ENCODE data around the gene HJV. TPM values are rescaled to one million over a fixed set of nuclear protein-coding genes. Genes with fewer than 3 reads are reported as not detected.

Gene HJV
- total RNA-seq, 2 donors from 2014 or later = not detected

DNA sequence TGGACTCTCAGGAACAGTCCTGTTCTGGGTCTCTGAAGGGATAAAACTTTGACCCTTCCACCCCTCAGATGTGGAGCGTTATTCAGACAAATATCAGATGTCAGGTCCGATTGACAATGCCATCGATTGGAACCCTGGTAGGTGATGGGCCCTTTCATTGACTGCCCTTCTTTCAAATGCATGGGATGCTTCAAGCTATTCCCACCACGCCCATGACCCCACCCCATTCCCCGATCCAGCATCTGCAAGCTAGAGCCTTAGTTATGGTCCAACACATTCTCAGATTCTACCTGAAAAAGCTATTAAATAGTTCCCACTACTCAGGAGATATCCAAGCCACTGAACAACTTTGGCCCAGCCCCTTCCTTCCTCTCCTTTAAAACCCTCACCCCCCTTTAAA is 44.5 kb downstream of the HJV start:
- no peak overlapping the region for H3K4me3 ChIP-seq
- peak overlapping the region; percentile 43 to 98 for H3K27ac ChIP-seq
- peaks cover 42 to 48% of the 10 kb centered on the region in 2 donors for H3K4me1 ChIP-seq (ENCODE audit: control insufficient read depth in 1 of 2, low read depth in 2 of 2)
- H3K36me3 ChIP-seq = no peaks in the 10 kb centered on the region
- DNase-seq (ENCODE audit: low spot score) = no peak
- ATAC-seq (ENCODE audit: insufficient number of reproducible peaks, low FRiP score, low read depth) = no peak
- H3K27me3 ChIP-seq (replicated peaks; ENCODE audit: insufficient read depth) = no peaks in the 10 kb centered on the region
- TF ChIP-seq, protein P1, sequence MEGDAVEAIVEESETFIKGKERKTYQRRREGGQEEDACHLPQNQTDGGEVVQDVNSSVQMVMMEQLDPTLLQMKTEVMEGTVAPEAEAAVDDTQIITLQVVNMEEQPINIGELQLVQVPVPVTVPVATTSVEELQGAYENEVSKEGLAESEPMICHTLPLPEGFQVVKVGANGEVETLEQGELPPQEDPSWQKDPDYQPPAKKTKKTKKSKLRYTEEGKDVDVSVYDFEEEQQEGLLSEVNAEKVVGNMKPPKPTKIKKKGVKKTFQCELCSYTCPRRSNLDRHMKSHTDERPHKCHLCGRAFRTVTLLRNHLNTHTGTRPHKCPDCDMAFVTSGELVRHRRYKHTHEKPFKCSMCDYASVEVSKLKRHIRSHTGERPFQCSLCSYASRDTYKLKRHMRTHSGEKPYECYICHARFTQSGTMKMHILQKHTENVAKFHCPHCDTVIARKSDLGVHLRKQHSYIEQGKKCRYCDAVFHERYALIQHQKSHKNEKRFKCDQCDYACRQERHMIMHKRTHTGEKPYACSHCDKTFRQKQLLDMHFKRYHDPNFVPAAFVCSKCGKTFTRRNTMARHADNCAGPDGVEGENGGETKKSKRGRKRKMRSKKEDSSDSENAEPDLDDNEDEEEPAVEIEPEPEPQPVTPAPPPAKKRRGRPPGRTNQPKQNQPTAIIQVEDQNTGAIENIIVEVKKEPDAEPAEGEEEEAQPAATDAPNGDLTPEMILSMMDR (IDR thresholded peaks at IDR 0.05) = no peak
- no peaks in the 10 kb centered on the region for H3K9me3 ChIP-seq

DNA sequence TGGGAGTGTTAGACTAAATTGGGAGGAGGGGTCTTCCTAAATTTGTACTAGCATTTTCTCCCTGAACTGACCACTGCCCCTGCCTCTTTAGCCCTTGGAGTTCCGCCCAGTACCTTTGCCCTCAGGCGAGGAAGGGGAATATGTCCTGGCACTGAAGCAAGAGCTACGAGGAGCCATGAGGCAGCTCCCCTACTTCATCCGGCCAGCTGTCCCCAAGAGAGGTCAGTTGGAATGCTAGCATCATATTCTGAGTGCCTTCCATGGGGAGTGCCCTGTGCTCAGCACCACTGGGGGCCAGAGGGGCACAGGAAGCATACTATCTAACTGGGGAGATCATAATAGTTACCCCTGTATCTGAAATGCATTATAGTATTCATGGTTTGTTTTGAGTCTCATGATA is 46.3 kb downstream of the HJV start:
- Histone ChIP-seq H3K27ac (no peak overlapping the region), H3K27me3 (replicated peaks; ENCODE audit: insufficient read depth) (no peaks in the 10 kb centered on the region), H3K4me1 (ENCODE audit: control insufficient read depth in 1 of 2, low read depth in 2 of 2) (peaks cover 24 to 30% of the 10 kb centered on the region in 2 donors), H3K36me3 (no peaks in the 10 kb centered on the region), H3K4me3 (no peak overlapping the region), H3K9me3 (no peaks in the 10 kb centered on the region)
- DNase-seq (ENCODE audit: low spot score) (no peak), ATAC-seq (ENCODE audit: insufficient number of reproducible peaks, low FRiP score, low read depth) (no peak)
- TF ChIP-seq, protein P1 (IDR thresholded peaks at IDR 0.05) = no peak

DNA sequence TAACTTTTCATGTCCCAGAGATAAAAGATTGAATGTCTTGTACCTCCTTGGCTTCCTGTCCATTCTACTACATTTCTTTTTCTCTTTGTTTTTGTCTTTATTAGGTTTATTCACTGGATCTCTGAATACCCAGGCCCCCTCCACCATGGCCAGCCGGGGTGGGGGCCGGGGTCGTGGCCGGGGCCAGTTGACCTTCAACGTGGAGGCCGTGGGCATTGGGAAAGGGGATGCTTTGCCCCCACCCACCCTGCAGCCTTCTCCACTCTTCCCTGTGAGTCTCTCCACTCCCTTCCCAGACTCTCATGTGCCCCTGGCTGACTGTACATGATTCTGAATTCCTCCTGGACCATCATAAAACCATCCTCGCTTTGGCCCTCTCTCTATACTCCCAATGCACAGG is 46.8 kb downstream of the HJV start:
- DNase-seq (ENCODE audit: low spot score) = no peak
- H3K4me1 ChIP-seq (ENCODE audit: control insufficient read depth in 1 of 2, low read depth in 2 of 2) = peaks cover 19 to 25% of the 10 kb centered on the region in 2 donors
- no peak overlapping the region for H3K27ac ChIP-seq
- no peak overlapping the region for H3K4me3 ChIP-seq
- TF ChIP-seq, protein P1 (IDR thresholded peaks at IDR 0.05) = no peak
- no peaks in the 10 kb centered on the region for H3K27me3 ChIP-seq (replicated peaks; ENCODE audit: insufficient read depth)
- ATAC-seq (ENCODE audit: insufficient number of reproducible peaks, low FRiP score, low read depth) = no peak
- H3K36me3 ChIP-seq = no peaks in the 10 kb centered on the region
- H3K9me3 ChIP-seq = no peaks in the 10 kb centered on the region

DNA sequence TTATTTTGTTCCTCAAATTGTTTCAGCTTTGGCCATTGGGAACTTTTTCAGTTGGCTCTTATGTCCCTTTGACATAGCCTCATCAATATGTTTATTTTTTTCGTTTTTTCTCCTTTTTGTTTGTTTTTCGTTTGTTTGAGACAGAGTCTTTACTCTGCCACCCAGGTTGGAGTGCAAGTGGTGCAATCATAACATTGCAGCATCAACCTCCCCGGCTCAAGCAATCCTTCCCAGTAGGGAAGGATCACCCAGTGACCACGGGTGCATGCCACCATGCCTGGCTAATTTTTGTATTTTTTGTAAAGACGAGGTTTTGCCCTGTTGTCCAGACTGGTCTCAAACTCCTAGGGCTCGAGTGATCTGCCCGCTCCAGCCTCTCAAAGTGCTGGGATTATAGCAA is 49.0 kb downstream of the HJV start:
- ATAC-seq (ENCODE audit: insufficient number of reproducible peaks, low FRiP score, low read depth) = no peak
- TF ChIP-seq, protein P1 (IDR thresholded peaks at IDR 0.05) = no peak
- H3K4me3 ChIP-seq = no peak overlapping the region
- H3K27me3 ChIP-seq (replicated peaks; ENCODE audit: insufficient read depth) = no peaks in the 10 kb centered on the region
- DNase-seq (ENCODE audit: low spot score) = no peak
- H3K27ac ChIP-seq = no peak overlapping the region
- peaks cover 3 to 6% of the 10 kb centered on the region in 2 donors for H3K4me1 ChIP-seq (ENCODE audit: control insufficient read depth in 1 of 2, low read depth in 2 of 2)
- H3K36me3 ChIP-seq = no peaks in the 10 kb centered on the region
- H3K9me3 ChIP-seq = no peaks in the 10 kb centered on the region

Other genes starting within 250 kb of the HJV start
- gene RNF115, start 197.6 kb downstream of the HJV start, total RNA-seq = 10 to 100 TPM; 52.7 to 60.4 TPM
- gene POLR3C, start 197.5 kb downstream of the HJV start, total RNA-seq = 10 to 100 TPM; 23.4 to 42.9 TPM
- 10 to 100 TPM in 1 of 2 donors, 1 to 10 TPM in 1; 3.6 to 19.1 TPM for gene NUDT17, start 176.1 kb downstream of the HJV start, total RNA-seq
- 10 to 100 TPM; 34.4 to 60.1 TPM for gene PIAS3, start 162.7 kb downstream of the HJV start, total RNA-seq
- 10 to 100 TPM in 1 of 2 donors, 1 to 10 TPM in 1; 9.6 to 15.7 TPM for gene ANKRD35, start 135.9 kb downstream of the HJV start, total RNA-seq
- gene ITGA10, start 111.7 kb downstream of the HJV start, total RNA-seq = 100 to 1,000 TPM; 156 to 267 TPM
- gene PEX11B, start 103.0 kb downstream of the HJV start, total RNA-seq = 10 to 100 TPM; 21.7 to 25.3 TPM
- 100 to 1,000 TPM in 1 of 2 donors, 10 to 100 TPM in 1; 37.8 to 151 TPM for gene RBM8A, start 94.3 kb downstream of the HJV start, total RNA-seq
- gene LIX1L, start 63.7 kb downstream of the HJV start, total RNA-seq = 10 to 100 TPM; 45.4 to 49.5 TPM
- gene ANKRD34A, start 57.2 kb downstream of the HJV start, total RNA-seq = 1 to 10 TPM; 1.1 TPM
- 10 to 100 TPM; 16.9 TPM for gene POLR3GL, start 57.0 kb downstream of the HJV start, total RNA-seq
- 100 to 1,000 TPM; 423 to 622 TPM for gene TXNIP, start 25.2 kb downstream of the HJV start, total RNA-seq
- gene NBPF10, start 123.1 kb upstream of the HJV start, total RNA-seq = 1 to 10 TPM; 4.2 to 5.0 TPM
- gene NOTCH2NLA, start 207.3 kb upstream of the HJV start, total RNA-seq = 10 to 100 TPM; 83.8 to 90.0 TPM